GM12874 (cell line): ENCODE results near the gene SS18L1.

Experiments
- TF ChIP-seq, protein P1 (sequence below): IDR thresholded peaks from 2 replicates; pipeline ENCODE4 v1.5.1; 2011; ENCODE audit warnings: low read depth, mild to moderate bottlenecking, control low read depth, low read length, moderate library complexity; ENCODE audit not compliant: insufficient read depth

Gene SS18L1

DNA sequence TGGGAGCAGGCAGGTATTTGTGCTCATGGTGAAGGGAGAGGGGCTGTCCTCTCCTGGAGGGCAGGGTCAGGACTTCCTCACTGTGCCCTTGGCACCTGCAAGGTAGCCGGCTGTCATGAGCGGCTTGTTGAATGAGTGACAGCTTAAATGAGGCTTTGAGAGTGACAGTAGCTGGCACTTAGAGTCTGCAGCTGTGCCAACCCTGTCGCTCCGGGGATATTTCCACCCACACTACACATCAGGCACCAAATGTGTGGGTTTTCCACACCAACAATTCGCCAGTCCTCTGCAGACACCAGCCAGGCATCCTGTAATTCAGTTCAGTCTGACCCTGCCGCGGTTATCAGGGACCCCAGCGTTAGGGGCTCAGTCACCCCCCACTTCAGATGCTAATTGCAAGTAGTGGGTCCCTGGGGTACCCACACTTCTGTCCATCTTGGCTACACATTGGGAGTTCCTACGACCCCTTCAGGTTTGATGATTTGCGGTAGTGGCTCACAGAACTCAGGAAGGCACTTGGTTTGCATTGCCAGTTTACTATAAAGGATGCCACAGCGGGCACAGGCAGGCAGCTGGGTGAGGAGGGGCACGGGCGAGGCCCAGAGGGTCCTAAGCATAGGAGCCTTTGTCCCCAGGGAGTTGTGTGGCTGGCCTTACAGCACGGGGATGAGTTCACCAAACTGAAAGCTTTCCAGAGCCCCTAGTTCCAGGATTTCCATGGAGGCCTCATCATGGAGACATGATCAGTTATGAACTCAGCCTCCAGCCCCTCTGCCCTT, 48.4 kb downstream of the SS18L1 start:
- TF ChIP-seq, protein P1, sequence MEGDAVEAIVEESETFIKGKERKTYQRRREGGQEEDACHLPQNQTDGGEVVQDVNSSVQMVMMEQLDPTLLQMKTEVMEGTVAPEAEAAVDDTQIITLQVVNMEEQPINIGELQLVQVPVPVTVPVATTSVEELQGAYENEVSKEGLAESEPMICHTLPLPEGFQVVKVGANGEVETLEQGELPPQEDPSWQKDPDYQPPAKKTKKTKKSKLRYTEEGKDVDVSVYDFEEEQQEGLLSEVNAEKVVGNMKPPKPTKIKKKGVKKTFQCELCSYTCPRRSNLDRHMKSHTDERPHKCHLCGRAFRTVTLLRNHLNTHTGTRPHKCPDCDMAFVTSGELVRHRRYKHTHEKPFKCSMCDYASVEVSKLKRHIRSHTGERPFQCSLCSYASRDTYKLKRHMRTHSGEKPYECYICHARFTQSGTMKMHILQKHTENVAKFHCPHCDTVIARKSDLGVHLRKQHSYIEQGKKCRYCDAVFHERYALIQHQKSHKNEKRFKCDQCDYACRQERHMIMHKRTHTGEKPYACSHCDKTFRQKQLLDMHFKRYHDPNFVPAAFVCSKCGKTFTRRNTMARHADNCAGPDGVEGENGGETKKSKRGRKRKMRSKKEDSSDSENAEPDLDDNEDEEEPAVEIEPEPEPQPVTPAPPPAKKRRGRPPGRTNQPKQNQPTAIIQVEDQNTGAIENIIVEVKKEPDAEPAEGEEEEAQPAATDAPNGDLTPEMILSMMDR = no peak

DNA sequence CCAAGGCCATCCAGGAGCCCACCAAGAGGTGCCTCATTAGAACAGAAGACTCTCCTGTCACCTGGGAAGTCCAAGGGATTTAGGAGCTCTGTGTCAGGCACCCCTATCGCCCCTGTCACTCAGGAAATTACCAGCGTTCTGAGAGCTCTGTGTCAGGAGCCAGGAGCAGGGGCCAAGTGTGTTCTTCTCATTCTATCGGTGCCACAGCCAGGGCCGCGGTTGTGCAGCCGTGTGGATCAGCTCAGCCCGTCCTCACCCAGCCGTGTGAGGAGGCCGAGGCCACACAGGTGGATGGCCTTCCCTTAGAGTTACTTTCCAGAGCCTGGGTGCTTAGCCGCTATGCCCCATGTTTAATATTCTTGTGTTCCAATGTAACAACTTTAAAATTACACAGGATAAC, 49.1 kb downstream of the SS18L1 start:
- TF ChIP-seq, protein P1 = no peak

- TF ChIP-seq, protein P1 = no peak
Measured at GRCh38 chr20:62193079-62194025, 49.8 kb downstream of the SS18L1 start.

DNA sequence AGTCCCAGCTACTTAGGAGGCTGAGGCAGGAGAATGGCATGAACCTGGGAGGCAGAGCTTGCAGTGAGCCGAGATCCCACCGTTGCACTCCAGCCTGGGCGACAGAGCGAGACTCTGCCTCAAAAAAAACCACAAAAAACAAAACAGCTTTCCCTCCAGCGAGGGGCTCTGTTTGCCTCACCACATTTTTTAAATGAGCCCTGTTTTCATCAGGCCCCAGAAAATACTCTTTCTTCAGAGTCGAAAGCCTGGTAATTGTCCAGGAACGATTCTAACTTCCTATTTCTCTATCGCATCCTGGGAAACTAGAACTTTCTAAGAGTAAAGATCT, 51.5 kb downstream of the SS18L1 start:
- TF ChIP-seq, protein P1 = no peak

GRCh38 chr20:62195736-62196135, 52.2 kb downstream of the SS18L1 start:
- TF ChIP-seq, protein P1 = no peak

DNA sequence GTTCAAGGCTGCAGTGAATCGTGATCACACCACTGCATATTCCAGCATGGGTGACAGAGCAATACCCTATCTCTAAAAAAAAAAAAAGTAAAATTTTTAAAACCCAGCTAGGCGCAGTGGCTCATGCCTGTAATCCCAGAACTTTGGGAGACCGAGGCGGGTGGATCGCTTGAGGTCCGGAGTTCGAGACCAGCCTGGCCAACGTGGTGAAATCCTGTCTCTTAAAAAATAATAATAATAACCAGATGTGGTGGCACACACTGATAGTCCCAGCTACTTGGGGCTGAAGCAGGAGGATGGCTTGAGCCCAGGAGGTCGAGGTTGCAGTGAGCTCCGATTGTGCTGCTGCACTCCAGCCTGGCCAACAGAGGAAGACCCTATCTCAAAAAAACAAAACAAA, 52.7 kb downstream of the SS18L1 start:
- TF ChIP-seq, protein P1 = no peak

GRCh38 chr20:62197311-62197710, 53.7 kb downstream of the SS18L1 start:
- TF ChIP-seq, protein P1 = no peak
